Mammary epithelial cell (primary cell): ENCODE measurements around the gene TRAPPC10.
"Not testable (repeated sequence)": the region's sequence is repeated elsewhere in the genome, so short reads cannot be mapped to it uniquely, and the experiment has no call there.

Source experiments
- CTCF ChIP-seq, 2 donors: IDR thresholded peaks in 1 of 2; conservative IDR thresholded peaks in 1 of 2; 2 replicates each; pipeline ENCODE4 v1.5.1; 2011 to 2012; ENCODE audit warnings: inconsistent platforms in 2 of 2, low read length in 2 of 2, mild to moderate bottlenecking in 2 of 2, control low read depth in 1 of 2, low read depth in 1 of 2; ENCODE audit not compliant: insufficient read depth in 1 of 2; ENCODE audit errors: extremely low read depth in 1 of 2
- EZH2 ChIP-seq: IDR thresholded peaks from 2 replicates; pipeline ENCODE4 v1.6.1; 2012; ENCODE audit warnings: low read length, inconsistent platforms, borderline replicate concordance

- not testable (repeated sequence) for TF ChIP-seq CTCF (conservative IDR thresholded peaks at IDR 0.05 in 1 of 2, IDR thresholded peaks at IDR 0.05 in 1 of 2; ENCODE audit: extremely low read depth in 1 of 2, insufficient read depth in 1 of 2, low read depth in 1 of 2, low read length in 2 of 2); EZH2
Observed at GRCh38 chr21:44142470-44142869, 130.4 kb downstream of the TRAPPC10 start.
